ENCODE data around the gene LITAF.

The LITAF gene

DNA sequence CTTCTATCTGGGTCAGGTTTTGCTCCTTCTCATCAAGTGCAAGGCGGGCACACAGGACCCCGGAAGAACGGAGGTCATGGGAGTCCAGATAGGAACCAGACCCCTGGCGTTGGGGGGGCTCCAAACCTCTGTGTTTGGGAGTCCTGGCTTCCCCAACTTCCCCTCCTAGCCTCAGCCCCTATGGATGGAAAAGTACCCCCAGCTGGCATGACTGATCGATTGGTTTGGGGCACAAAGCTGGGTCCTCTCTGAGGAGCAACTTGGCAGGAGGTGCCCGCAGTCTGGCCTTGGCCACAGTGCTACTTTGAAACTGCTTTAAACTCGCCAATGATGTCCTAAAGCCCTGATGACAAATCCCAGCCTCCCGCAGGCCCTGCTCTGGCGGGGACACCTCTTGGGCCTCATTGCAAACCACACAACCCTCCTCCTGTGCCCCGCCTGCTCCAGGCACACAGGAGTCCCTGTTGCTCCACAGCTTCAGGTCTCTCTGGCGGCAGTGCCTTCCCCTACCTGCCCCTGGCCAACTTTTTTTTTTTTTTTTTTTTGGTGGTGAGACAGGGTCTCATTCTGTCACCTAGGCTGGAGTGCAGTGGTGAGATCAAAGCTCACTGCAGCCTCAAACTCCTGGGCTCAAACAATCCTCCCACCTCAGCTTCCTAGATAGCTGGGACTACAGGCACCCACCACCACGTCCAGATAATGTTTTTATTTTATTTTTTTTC, 43.5 kb upstream of the LITAF start:
- Histone ChIP-seq H3K27ac (ENCODE audit: low read depth, low read length) (no peak overlapping the region), H2AFZ (ENCODE audit: low read depth, low read length, severe bottlenecking) (no peak overlapping the region), H3K9me2 (replicated peaks; ENCODE audit: insufficient read depth, low read length) (no peaks in the 10 kb centered on the region), H3K4me2 (ENCODE audit: low read depth, low read length, poor library complexity, severe bottlenecking) (no peak overlapping the region), H3K27me3 (ENCODE audit: low read length) (no peaks in the 10 kb centered on the region), H3F3A (ENCODE audit: insufficient read depth) (no peaks in the 10 kb centered on the region), H3K9ac (ENCODE audit: low read length) (no peak overlapping the region), H3K9me3 (ENCODE audit: insufficient read depth, low read length) (no peaks in the 10 kb centered on the region), H3K4me3 (ENCODE audit: insufficient read depth, low read length, poor library complexity, severe bottlenecking) (no peak overlapping the region), H3K79me2 (ENCODE audit: insufficient read depth, low read length) (no peaks in the 10 kb centered on the region), H4K20me1 (ENCODE audit: low read depth, low read length) (no peaks in the 10 kb centered on the region), H3K36me3 (ENCODE audit: low read length) (no peaks in the 10 kb centered on the region)
- no peak for TF ChIP-seq EZH2phosphoT487 (conservative IDR thresholded peaks at IDR 0.05; ENCODE audit: low read length)
- TF ChIP-seq, protein P1, sequence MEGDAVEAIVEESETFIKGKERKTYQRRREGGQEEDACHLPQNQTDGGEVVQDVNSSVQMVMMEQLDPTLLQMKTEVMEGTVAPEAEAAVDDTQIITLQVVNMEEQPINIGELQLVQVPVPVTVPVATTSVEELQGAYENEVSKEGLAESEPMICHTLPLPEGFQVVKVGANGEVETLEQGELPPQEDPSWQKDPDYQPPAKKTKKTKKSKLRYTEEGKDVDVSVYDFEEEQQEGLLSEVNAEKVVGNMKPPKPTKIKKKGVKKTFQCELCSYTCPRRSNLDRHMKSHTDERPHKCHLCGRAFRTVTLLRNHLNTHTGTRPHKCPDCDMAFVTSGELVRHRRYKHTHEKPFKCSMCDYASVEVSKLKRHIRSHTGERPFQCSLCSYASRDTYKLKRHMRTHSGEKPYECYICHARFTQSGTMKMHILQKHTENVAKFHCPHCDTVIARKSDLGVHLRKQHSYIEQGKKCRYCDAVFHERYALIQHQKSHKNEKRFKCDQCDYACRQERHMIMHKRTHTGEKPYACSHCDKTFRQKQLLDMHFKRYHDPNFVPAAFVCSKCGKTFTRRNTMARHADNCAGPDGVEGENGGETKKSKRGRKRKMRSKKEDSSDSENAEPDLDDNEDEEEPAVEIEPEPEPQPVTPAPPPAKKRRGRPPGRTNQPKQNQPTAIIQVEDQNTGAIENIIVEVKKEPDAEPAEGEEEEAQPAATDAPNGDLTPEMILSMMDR (IDR thresholded peaks at IDR 0.05; ENCODE audit: insufficient read depth, low read length, poor library complexity, severe bottlenecking), result no peak

DNA sequence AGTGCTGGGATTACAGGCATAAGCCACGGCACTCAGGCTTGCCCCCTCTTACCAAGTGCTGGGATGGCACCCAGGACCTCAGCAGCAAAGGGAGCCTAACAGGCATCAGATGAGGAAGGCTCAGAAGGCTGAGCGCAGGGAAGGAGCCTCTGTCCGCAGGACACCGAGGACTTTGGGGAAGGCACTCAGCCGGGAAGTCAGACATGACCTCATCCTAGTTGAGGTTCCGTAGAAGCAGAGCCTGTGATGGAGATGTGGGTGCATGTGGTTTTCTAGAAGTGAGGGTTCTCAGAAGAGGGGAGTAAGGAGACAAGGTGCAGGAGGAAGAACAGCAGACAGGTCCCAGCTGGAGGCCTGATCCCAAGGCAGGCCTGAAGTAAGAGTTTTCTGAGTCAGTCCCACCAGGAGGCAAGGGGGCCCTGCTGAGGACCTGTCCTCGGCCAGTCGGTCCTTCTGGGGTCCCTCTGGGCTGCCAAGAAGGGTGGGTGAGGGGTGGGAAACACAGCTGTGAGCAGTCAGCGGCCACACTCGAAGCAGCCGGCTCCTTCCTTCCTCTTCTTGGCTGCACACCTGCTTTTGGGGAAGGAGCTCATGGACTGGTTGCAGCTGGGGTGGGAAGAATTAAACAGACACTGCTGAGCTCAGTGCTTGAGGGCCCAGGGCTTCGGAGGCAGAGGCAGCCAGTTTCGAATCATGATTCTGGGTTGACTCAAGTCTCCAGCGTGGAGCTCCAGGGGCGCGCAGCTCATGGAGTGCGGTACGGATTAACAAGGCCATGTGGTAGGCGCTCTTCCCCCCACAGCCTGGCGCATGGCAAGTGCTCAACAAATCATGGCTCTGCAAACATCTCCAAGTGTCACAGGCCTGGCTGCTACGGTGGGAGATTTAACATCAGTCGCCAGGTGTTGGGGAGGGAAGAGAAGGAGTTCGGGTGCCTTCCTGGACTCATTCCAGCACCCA, 42.6 kb upstream of the LITAF start:
- no peaks in the 10 kb centered on the region for H4K20me1 ChIP-seq (ENCODE audit: low read depth, low read length)
- H2AFZ ChIP-seq (ENCODE audit: low read depth, low read length, severe bottlenecking), result no peak overlapping the region
- no peaks in the 10 kb centered on the region for H3K9me3 ChIP-seq (ENCODE audit: insufficient read depth, low read length)
- H3K4me3 ChIP-seq (ENCODE audit: insufficient read depth, low read length, poor library complexity, severe bottlenecking), result no peak overlapping the region
- no peak overlapping the region for H3K9ac ChIP-seq (ENCODE audit: low read length)
- TF ChIP-seq, protein P1 (IDR thresholded peaks at IDR 0.05; ENCODE audit: insufficient read depth, low read length, poor library complexity, severe bottlenecking), result no peak
- no peak for TF ChIP-seq EZH2phosphoT487 (conservative IDR thresholded peaks at IDR 0.05; ENCODE audit: low read length)
- H3K27me3 ChIP-seq (ENCODE audit: low read length), result no peaks in the 10 kb centered on the region
- H3K79me2 ChIP-seq (ENCODE audit: insufficient read depth, low read length), result no peaks in the 10 kb centered on the region
- H3K27ac ChIP-seq (ENCODE audit: low read depth, low read length), result no peak overlapping the region
- H3K36me3 ChIP-seq (ENCODE audit: low read length), result no peaks in the 10 kb centered on the region
- H3K9me2 ChIP-seq (replicated peaks; ENCODE audit: insufficient read depth, low read length), result no peaks in the 10 kb centered on the region
- no peak overlapping the region for H3K4me2 ChIP-seq (ENCODE audit: low read depth, low read length, poor library complexity, severe bottlenecking)
- no peaks in the 10 kb centered on the region for H3F3A ChIP-seq (ENCODE audit: insufficient read depth)

DNA sequence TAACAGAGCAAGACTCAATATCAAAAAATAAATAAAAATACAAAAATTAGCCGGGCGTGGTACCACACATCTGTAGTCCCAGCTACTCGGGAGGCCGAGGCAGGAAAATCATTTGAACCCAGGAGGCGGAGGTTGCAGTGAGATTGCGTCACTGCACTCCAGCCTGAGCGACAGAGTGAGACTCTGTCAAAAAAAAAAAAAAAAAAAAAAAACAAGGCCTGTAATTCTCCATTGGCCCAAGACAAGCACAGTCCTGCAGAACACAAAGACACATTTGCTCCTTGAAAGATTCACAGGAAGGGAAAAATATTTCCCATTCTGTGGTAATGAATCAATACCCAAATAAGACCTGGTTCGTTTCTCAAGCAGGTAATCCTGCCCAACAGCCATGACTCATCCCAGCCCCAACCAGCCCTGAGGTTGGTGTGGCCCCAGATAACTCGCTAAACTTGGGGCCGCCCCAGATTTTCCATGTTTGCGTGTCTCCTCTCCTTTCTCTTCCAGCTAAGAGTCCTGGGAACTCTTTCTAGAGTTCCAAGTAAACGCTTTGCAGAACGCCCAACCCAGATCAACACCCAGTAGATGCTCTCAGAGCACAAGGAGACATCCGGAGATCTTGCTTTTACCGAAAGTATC, 41.2 kb upstream of the LITAF start:
- no peaks in the 10 kb centered on the region for H3F3A ChIP-seq (ENCODE audit: insufficient read depth)
- TF ChIP-seq, protein P1 (IDR thresholded peaks at IDR 0.05; ENCODE audit: insufficient read depth, low read length, poor library complexity, severe bottlenecking), result no peak
- no peak for TF ChIP-seq EZH2phosphoT487 (conservative IDR thresholded peaks at IDR 0.05; ENCODE audit: low read length)
- H3K9me3 ChIP-seq (ENCODE audit: insufficient read depth, low read length), result no peaks in the 10 kb centered on the region
- no peaks in the 10 kb centered on the region for H3K36me3 ChIP-seq (ENCODE audit: low read length)
- H3K4me3 ChIP-seq (ENCODE audit: insufficient read depth, low read length, poor library complexity, severe bottlenecking), result no peak overlapping the region
- H2AFZ ChIP-seq (ENCODE audit: low read depth, low read length, severe bottlenecking), result no peak overlapping the region
- no peak overlapping the region for H3K4me2 ChIP-seq (ENCODE audit: low read depth, low read length, poor library complexity, severe bottlenecking)
- no peak overlapping the region for H3K27ac ChIP-seq (ENCODE audit: low read depth, low read length)
- no peaks in the 10 kb centered on the region for H3K9me2 ChIP-seq (replicated peaks; ENCODE audit: insufficient read depth, low read length)
- no peak overlapping the region for H3K9ac ChIP-seq (ENCODE audit: low read length)
- H3K79me2 ChIP-seq (ENCODE audit: insufficient read depth, low read length), result no peaks in the 10 kb centered on the region
- H3K27me3 ChIP-seq (ENCODE audit: low read length), result no peaks in the 10 kb centered on the region
- H4K20me1 ChIP-seq (ENCODE audit: low read depth, low read length), result no peaks in the 10 kb centered on the region

Measured in SU-DHL-6 (cell line).